Esophagus muscularis mucosa (tissue), 4 donors: ENCODE data around the gene NT5DC2. TPM values are rescaled to one million over a fixed set of nuclear protein-coding genes. Genes with fewer than 3 reads are reported as not detected.

Experiments used
- DNase-seq: peaks from one replicate; pipeline ENCODE4 v3.0.0-alpha.2; 2017; ENCODE audit errors: extremely low spot score
- H3K27ac ChIP-seq, 4 donors: fragments of 200-600 bp; sonication (generic); replicated peaks in 1 of 4; 1 replicate in 3 of 4; 2 replicates in 1 of 4; pipeline ENCODE4 v1.5.1; 2016 to 2019; ENCODE audit warnings: mild to moderate bottlenecking in 1 of 4
- H3K27me3 ChIP-seq, 4 donors: fragments of 200-600 bp; sonication (generic); one replicate each; pipeline versions ENCODE4 v1.5.1 to v1.6.0; 2016 to 2019
- H3K36me3 ChIP-seq, 4 donors: fragments of 200-600 bp; sonication (generic); one replicate each; pipeline ENCODE4 v1.5.1; 2016 to 2019
- H3K4me1 ChIP-seq, 4 donors: fragments of 200-600 bp; sonication (generic); one replicate each; pipeline ENCODE4 v1.5.1; 2016 to 2019
- H3K4me3 ChIP-seq, 4 donors: fragments of 200-600 bp; sonication (generic); 1 replicate in 2 of 4; 2 replicates in 2 of 4; pipeline ENCODE4 v1.5.1; 2016 to 2019; ENCODE audit warnings: mild to moderate bottlenecking in 4 of 4, moderate library complexity in 1 of 4
- H3K9me3 ChIP-seq, 4 donors: fragments of 200-600 bp; sonication (generic); 1 replicate in 3 of 4; 2 replicates in 1 of 4; pipeline ENCODE4 v1.5.1; 2016 to 2019
- EP300 ChIP-seq: sonication (generic); formaldehyde crosslinking; IDR thresholded peaks from one replicate; pipeline ENCODE4 v1.6.1; 2017; ENCODE audit warnings: antibody characterized with exemption
- POLR2A ChIP-seq: fragments of 450-650 bp; IDR thresholded peaks from one replicate; pipeline ENCODE4 v1.6.1; 2017; ENCODE audit warnings: antibody characterized with exemption, moderate library complexity, mild to moderate bottlenecking, low read depth
- POLR2AphosphoS5 ChIP-seq, 2 donors: sonication (generic); formaldehyde crosslinking; IDR thresholded peaks; one replicate each; pipeline ENCODE4 v1.6.1; 2017; ENCODE audit warnings: antibody characterized with exemption in 2 of 2
- WGBS: methylation state at CpG from one replicate; pipeline ENCODE4 v1.1.5; 2018; 5-methylcytosine and 5-hydroxymethylcytosine counted together
- intact Hi-C: fragments of 100-400 bp; cut with DNase I; formaldehyde crosslinking; loops from one replicate; pipeline ENCODE4 v1.15.1; 2023
- total RNA-seq, 4 donors: library from RNA; depleted of rRNA; stranded (reverse); fragments of >200 nt; gene quantifications; one replicate each; pipeline versions ENCODE4 v1.1.0 to v1.2.1, GENCODE V29; 2016
- TF ChIP-seq, protein P1 (sequence below), 3 experiments: fragments of 200-600 bp in 2 of 3; fragments of 450-650 bp in 1 of 3; sonication (generic) in 2 of 3; IDR thresholded peaks; one replicate each; pipeline ENCODE4 v1.5.1; 2017 to 2019; ENCODE audit warnings: antibody characterized with exemption in 3 of 3, mild to moderate bottlenecking in 2 of 3, moderate library complexity in 1 of 3

Gene NT5DC2
- total RNA-seq, 4 donors from 2014 or later, result 58.0 to 87.4 (median 72.9) TPM

DNA sequence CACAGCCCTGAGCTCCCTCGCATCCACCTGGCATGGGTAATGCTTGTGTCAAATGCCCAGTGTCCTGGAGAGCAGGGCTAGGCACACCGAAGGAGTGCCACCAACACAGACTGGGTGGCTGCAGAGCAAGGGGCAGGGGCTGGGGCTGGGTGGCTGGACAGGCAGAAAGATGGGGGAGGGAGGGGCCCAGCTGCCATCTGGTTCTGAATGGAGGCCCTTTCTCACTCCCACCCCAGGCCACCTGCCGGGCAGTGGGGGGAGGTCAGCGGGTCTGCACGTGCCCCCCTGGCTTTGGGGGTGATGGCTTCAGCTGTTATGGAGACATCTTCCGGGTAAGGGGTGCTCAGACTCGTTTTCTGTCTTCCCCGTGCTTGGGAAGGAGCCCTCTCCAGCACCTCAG is 21.6 kb downstream of the NT5DC2 start:
- Histone ChIP-seq H3K9me3 (no peaks in the 10 kb centered on the region), H3K4me1 (peaks cover 0 to 4% (median 0%) of the 10 kb centered on the region in 4 donors), H3K27me3 (no peaks in the 10 kb centered on the region), H3K4me3 (no peak overlapping the region), H3K36me3 (peaks cover 0 to 51% (median 20%) of the 10 kb centered on the region in 4 donors), H3K27ac (no peak overlapping the region)
- no peak for DNase-seq
- 67% methylated on average over 7 of the region's 8 CpGs for WGBS
- no peak for TF ChIP-seq POLR2A
- no peak for TF ChIP-seq EP300
- TF ChIP-seq, protein P1, sequence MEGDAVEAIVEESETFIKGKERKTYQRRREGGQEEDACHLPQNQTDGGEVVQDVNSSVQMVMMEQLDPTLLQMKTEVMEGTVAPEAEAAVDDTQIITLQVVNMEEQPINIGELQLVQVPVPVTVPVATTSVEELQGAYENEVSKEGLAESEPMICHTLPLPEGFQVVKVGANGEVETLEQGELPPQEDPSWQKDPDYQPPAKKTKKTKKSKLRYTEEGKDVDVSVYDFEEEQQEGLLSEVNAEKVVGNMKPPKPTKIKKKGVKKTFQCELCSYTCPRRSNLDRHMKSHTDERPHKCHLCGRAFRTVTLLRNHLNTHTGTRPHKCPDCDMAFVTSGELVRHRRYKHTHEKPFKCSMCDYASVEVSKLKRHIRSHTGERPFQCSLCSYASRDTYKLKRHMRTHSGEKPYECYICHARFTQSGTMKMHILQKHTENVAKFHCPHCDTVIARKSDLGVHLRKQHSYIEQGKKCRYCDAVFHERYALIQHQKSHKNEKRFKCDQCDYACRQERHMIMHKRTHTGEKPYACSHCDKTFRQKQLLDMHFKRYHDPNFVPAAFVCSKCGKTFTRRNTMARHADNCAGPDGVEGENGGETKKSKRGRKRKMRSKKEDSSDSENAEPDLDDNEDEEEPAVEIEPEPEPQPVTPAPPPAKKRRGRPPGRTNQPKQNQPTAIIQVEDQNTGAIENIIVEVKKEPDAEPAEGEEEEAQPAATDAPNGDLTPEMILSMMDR (IDR thresholded peaks at IDR 0.05), result no peak
- no peak for TF ChIP-seq POLR2AphosphoS5 (IDR thresholded peaks at IDR 0.05)
- intact Hi-C loops, result no loop called here

DNA sequence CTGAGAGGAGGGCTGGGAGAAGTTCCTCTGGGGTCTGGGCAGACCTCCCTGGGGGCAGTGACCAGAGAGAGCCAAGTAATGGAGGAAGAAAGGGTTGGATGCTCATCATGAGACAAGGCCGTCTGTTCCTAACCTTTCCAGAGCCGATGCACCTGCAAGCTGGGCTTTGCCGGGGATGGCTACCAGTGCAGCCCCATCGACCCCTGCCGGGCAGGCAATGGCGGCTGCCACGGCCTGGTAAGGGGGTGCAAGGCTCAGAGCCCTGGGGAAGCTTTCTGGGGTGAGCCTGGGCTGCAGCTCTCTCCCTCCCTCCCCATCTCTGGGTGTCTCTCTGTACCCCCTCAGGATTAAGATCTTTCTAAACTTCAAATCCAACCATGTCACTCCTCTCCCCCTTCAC is 22.1 kb downstream of the NT5DC2 start:
- Histone ChIP-seq H3K27ac (no peak overlapping the region), H3K27me3 (no peaks in the 10 kb centered on the region), H3K9me3 (no peaks in the 10 kb centered on the region), H3K4me1 (peaks cover 0 to 4% (median 0%) of the 10 kb centered on the region in 4 donors), H3K36me3 (peaks cover 0 to 49% (median 17%) of the 10 kb centered on the region in 4 donors), H3K4me3 (no peak overlapping the region)
- TF ChIP-seq POLR2AphosphoS5 (IDR thresholded peaks at IDR 0.05) (no peak), POLR2A (no peak), EP300 (no peak)
- TF ChIP-seq, protein P1 (IDR thresholded peaks at IDR 0.05), result no peak
- intact Hi-C loops, result no loop called here
- 94% methylated on average over 7 of the region's 7 CpGs for WGBS
- no peak for DNase-seq

DNA sequence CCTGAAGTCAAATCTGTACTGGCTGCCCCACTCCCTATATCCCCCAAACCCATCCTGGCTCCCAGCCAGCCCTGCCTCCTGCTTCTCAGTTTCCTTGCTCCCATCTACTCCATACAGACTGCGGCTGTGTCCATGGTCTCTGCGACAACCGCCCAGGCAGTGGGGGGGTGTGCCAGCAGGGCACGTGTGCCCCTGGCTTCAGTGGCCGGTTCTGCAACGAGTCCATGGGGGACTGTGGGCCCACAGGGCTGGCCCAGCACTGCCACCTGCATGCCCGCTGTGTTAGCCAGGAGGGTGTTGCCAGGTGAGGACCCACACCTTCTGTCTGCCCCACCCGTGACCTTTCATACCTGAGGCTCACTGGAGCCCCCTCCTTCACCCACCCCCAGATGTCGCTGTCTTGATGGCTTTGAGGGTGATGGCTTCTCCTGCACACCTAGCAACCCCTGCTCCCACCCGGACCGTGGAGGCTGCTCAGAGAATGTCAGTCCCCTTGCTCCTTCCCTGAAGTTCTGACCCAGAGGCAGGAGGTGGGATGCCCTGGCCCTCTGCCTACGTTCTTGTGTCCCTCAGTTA is 23.8 kb downstream of the NT5DC2 start:
- intact Hi-C loops, result no loop called here
- 72% methylated on average over 10 of the region's 12 CpGs for WGBS
- TF ChIP-seq, protein P1 (IDR thresholded peaks at IDR 0.05), result no peak
- TF ChIP-seq POLR2AphosphoS5 (IDR thresholded peaks at IDR 0.05) (no peak), POLR2A (no peak), EP300 (no peak)
- Histone ChIP-seq H3K27me3 (no peaks in the 10 kb centered on the region), H3K4me3 (no peak overlapping the region), H3K9me3 (no peaks in the 10 kb centered on the region), H3K27ac (no peak overlapping the region), H3K36me3 (peaks cover 0 to 48% (median 22%) of the 10 kb centered on the region in 4 donors), H3K4me1 (no peaks in the 10 kb centered on the region)
- DNase-seq, result no peak

DNA sequence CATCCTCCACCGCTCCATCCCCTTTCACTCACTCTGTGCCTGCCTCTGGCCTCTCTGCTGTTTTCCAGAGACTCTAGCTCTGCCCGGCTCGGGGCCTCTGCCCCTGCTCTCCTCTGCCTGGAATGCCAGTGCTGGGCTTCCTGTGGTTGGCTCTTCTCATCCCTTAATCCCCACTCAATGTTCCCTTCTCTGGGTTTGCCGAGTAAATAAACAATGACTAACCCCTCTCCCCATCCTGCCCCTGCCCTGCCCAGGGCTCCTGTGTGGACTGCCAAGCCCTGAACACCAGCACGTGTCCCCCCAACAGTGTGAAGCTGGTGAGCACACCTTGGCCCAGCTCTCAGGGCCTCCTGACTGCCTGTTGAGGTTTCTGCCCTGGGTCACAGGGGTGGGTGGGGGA is 26.3 kb downstream of the NT5DC2 start:
- DNase-seq, result no peak
- TF ChIP-seq POLR2AphosphoS5 (IDR thresholded peaks at IDR 0.05), result no peak
- no peak for TF ChIP-seq POLR2A
- TF ChIP-seq, protein P1 (IDR thresholded peaks at IDR 0.05), result no peak
- no peak for TF ChIP-seq EP300
- Histone ChIP-seq H3K27me3 (no peaks in the 10 kb centered on the region), H3K36me3 (peaks cover 0 to 35% (median 22%) of the 10 kb centered on the region in 4 donors), H3K4me1 (no peaks in the 10 kb centered on the region), H3K4me3 (no peak overlapping the region), H3K27ac (no peak overlapping the region), H3K9me3 (no peaks in the 10 kb centered on the region)
- WGBS, result 74% methylated on average over 5 of the region's 5 CpGs
- intact Hi-C loops, result no loop called here
